ENCODE data around the gene ZFYVE9. TPM values are rescaled to one million over a fixed set of nuclear protein-coding genes. Genes with fewer than 3 reads are reported as not detected.

ZFYVE9 gene
- total RNA-seq, 1 experiment from 2014 or later = 18.0 TPM

GRCh38 chr1:52296345-52296744 lies 154.5 kb downstream of the ZFYVE9 start:
- peak; percentile 82 for TF ChIP-seq CTCF (IDR thresholded peaks at IDR 0.05)
- TF ChIP-seq REST (IDR thresholded peaks at IDR 0.05; ENCODE audit: insufficient read depth in 1 of 2, low read depth in 2 of 2, low read length in 1 of 2) = no peak
- no peak for TF ChIP-seq SIN3A (IDR thresholded peaks at IDR 0.05; ENCODE audit: borderline replicate concordance, insufficient read depth, low read depth, low read length)
- no peak for TF ChIP-seq POLR2AphosphoS5 (IDR thresholded peaks at IDR 0.05; ENCODE audit: low read depth, low read length)
- no peak for TF ChIP-seq TCF7L2 (IDR thresholded peaks at IDR 0.05; ENCODE audit: low read depth, low read length)
- BruUV-seq (replicated peaks) = TSS peak; percentile 50
- Histone ChIP-seq H3K4me1 (ENCODE audit: control insufficient read depth, insufficient read depth, low read length) (no peaks in the 10 kb centered on the region), H3K36me3 (ENCODE audit: control insufficient read depth, insufficient read depth, low read length) (no peaks in the 10 kb centered on the region), H3K4me3 (ENCODE audit: low read depth in 2 of 2, low read length in 2 of 2) (no peak overlapping the region), H3K27me3 (ENCODE audit: control insufficient read depth, insufficient read depth, low read length) (no peaks in the 10 kb centered on the region), H3K27ac (ENCODE audit: low read length) (no peak overlapping the region), H3K9me3 (ENCODE audit: control insufficient read depth, insufficient read depth, low read depth, low read length) (no peaks in the 10 kb centered on the region)
- intact Hi-C loops (cut with micrococcal nuclease; ENCODE audit: unreplicated experiment) (loop anchor here (1.0 to 5.0 kb wide), 2 partner anchors 154 to 169 kb away; partner anchors contain the start of gene ZFYVE9), in situ Hi-C loops (cut with HindIII; ENCODE audit: low pct_unique_long_range_greater_than_20kb, low sequenced_read_pairs) (no loop called here)
- CTCF ChIA-PET = interaction anchor here (0.5 to 1.0 kb wide), 3 partner anchors 53 to 169 kb away, joined by 3 to 4 read pairs (median 3); no protein-coding TSS in a partner anchor
- DNase-seq (ENCODE audit: low read depth, low spot score) (peak; percentile 35), ATAC-seq (peak; percentile 91)
- POLR2A ChIA-PET = no interaction called here

- intact Hi-C loops (cut with micrococcal nuclease; ENCODE audit: unreplicated experiment) = no loop called here
- Histone ChIP-seq H3K27me3 (ENCODE audit: control insufficient read depth, insufficient read depth, low read length) (no peaks in the 10 kb centered on the region), H3K36me3 (ENCODE audit: control insufficient read depth, insufficient read depth, low read length) (no peaks in the 10 kb centered on the region), H3K27ac (ENCODE audit: low read length) (no peak overlapping the region), H3K9me3 (ENCODE audit: control insufficient read depth, insufficient read depth, low read depth, low read length) (no peaks in the 10 kb centered on the region), H3K4me1 (ENCODE audit: control insufficient read depth, insufficient read depth, low read length) (no peaks in the 10 kb centered on the region), H3K4me3 (ENCODE audit: low read depth in 2 of 2, low read length in 2 of 2) (no peak overlapping the region)
- TF ChIP-seq REST (IDR thresholded peaks at IDR 0.05; ENCODE audit: insufficient read depth in 1 of 2, low read depth in 2 of 2, low read length in 1 of 2) (no peak), CTCF (IDR thresholded peaks at IDR 0.05) (no peak), POLR2AphosphoS5 (IDR thresholded peaks at IDR 0.05; ENCODE audit: low read depth, low read length) (no peak), TCF7L2 (IDR thresholded peaks at IDR 0.05; ENCODE audit: low read depth, low read length) (no peak), SIN3A (IDR thresholded peaks at IDR 0.05; ENCODE audit: borderline replicate concordance, insufficient read depth, low read depth, low read length) (no peak)
- no TSS peak for BruUV-seq (replicated peaks)
- 0 out of 2 replicates have a peak, but pooled peaks have one; percentile 21 for ATAC-seq
- in situ Hi-C loops (cut with HindIII; ENCODE audit: low pct_unique_long_range_greater_than_20kb, low sequenced_read_pairs) = no loop called here
- ChIA-PET POLR2A (no interaction called here), CTCF (interaction anchor here (0.6 kb wide), 1 partner anchor 253 kb away, joined by 3 read pairs; no protein-coding TSS in a partner anchor)
- DNase-seq (ENCODE audit: low read depth, low spot score) = no peak
These were observed 163.7 kb downstream of the ZFYVE9 start for GRCh38 chr1:52305417-52306226.
